ENCODE measurements around the gene NFAM1. TPM values are rescaled to one million over a fixed set of nuclear protein-coding genes. Genes with fewer than 3 reads are reported as not detected.

Gene NFAM1
- total and polyA plus RNA-seq, 2 of the 13 experiments (the other 11 are each of a cell fraction or from before 2014, with no cell fraction given), result 0.03 TPM; not detected in 1

- TF ChIP-seq AHDC1 (CRISPR knock-in tag; IDR thresholded peaks at IDR 0.05; ENCODE audit: borderline replicate concordance) (no peak), ZNF552 (CRISPR knock-in tag; IDR thresholded peaks at IDR 0.05; ENCODE audit: borderline replicate concordance) (no peak), ZFX (CRISPR knock-in tag; IDR thresholded peaks at IDR 0.05; ENCODE audit: low read depth) (peak; percentile 19; the same call in 1 of the 2 replicates), NR2F6 (IDR thresholded peaks at IDR 0.05) (no peak), NR2F6 (CRISPR knock-in tag; IDR thresholded peaks at IDR 0.05) (peak; percentile 49; the same call in 1 of the 2 replicates), NR2C2 (CRISPR knock-in tag; IDR thresholded peaks at IDR 0.05; ENCODE audit: borderline replicate concordance) (no peak), SMAD1 (CRISPR knock-in tag; IDR thresholded peaks at IDR 0.05; ENCODE audit: borderline replicate concordance, low read depth) (no peak), KLF15 (CRISPR knock-in tag; IDR thresholded peaks at IDR 0.05; ENCODE audit: borderline replicate concordance) (no peak), ZNF460 (CRISPR knock-in tag; IDR thresholded peaks at IDR 0.05; ENCODE audit: borderline replicate concordance) (no peak), MYC (CRISPR knock-in tag; IDR thresholded peaks at IDR 0.05; ENCODE audit: borderline replicate concordance) (0 out of 2 replicates have a peak, but pooled peaks have one; percentile 32), STAG1 (CRISPR knock-in tag; IDR thresholded peaks at IDR 0.05) (peak; percentile 98), MAFF (IDR thresholded peaks at IDR 0.05; ENCODE audit: low read depth, low read length) (no peak), PATZ1 (CRISPR knock-in tag; IDR thresholded peaks at IDR 0.05) (0 out of 2 replicates have a peak, but pooled peaks have one; percentile 28), ZBTB8A (CRISPR knock-in tag; IDR thresholded peaks at IDR 0.05; ENCODE audit: borderline replicate concordance, low read depth) (no peak), HOXA5 (CRISPR knock-in tag; IDR thresholded peaks at IDR 0.05) (peak; percentile 27; the same call in 1 of the 2 replicates), RAD21 (CRISPR knock-in tag; IDR thresholded peaks at IDR 0.05) (peak; percentile 95), TEAD3 (CRISPR knock-in tag; optimal IDR thresholded peaks at IDR 0.05; ENCODE audit: borderline replicate concordance) (peak; percentile 53), ZFP91 (CRISPR knock-in tag; IDR thresholded peaks at IDR 0.05; ENCODE audit: borderline replicate concordance) (peak; percentile 58; the same call in 1 of the 2 replicates), MAF1 (CRISPR knock-in tag; IDR thresholded peaks at IDR 0.05; ENCODE audit: borderline replicate concordance) (no peak)
These were observed 5.5 kb upstream of the NFAM1 start (continued) for GRCh38 chr22:42437488-42438292.
